ENCODE measurements around the gene COL4A2.
"Not testable (repeated sequence)": the region's sequence is repeated elsewhere in the genome, so short reads cannot be mapped to it uniquely, and the experiment has no call there.

Gene COL4A2

DNA sequence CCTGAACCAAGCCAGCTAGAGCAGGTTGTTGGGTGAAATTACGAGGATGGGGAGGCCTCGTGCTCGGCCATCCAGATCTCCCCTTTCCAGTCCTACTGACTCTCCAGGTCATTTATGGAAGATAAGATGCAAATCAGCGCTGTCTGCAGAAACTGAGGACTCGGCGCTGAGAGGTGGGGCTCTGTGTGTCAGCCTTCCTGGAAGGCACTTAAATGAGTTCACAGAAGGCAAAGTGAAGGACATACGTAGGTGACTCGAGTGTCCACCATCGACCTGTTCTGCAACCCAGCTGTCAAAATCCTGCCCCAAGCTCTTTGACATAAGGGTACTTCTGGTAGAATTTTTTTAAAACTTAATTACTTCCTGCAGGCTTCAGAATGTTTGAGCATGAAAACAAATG lies 168.0 kb downstream of the COL4A2 start:
- DNase-seq (ENCODE audit: low read depth) = no peak

DNA sequence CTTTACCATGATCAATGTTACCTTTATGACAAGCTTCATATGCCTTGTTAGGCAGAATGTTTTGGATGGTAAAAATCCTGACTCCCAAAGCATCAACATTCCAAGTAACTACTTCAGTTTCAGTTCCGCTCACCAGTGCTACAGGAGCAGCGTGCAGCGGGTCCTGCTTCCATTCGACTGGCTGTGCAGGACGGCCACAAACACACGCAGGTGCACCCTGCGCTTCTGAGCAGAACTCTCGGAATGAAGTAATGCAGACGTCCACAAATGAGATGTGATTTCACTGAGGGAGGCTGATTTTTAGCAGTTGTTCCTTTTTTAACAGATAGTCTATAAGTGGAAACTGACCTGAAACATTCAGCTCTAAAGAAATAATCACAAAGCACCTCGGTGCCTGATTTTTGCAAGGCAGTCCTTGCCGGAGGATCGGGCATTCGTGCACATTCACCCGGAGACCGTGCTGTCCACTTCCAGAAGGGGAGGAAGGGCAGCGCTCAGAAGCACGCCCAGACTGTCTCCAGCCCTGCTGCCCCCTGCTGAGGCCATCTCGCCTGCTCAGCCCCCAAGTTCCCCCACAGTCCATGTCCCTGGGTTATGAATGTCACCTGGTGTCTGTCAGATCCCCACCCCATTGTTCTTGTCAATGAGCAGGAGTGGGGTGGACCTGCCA lies 168.6 kb downstream of the COL4A2 start:
- DNase-seq (ENCODE audit: low read depth) = no peak

- no peak for DNase-seq (ENCODE audit: low read depth)
These were observed 169.1 kb downstream of the COL4A2 start for GRCh38 chr13:110476220-110476617.

DNA sequence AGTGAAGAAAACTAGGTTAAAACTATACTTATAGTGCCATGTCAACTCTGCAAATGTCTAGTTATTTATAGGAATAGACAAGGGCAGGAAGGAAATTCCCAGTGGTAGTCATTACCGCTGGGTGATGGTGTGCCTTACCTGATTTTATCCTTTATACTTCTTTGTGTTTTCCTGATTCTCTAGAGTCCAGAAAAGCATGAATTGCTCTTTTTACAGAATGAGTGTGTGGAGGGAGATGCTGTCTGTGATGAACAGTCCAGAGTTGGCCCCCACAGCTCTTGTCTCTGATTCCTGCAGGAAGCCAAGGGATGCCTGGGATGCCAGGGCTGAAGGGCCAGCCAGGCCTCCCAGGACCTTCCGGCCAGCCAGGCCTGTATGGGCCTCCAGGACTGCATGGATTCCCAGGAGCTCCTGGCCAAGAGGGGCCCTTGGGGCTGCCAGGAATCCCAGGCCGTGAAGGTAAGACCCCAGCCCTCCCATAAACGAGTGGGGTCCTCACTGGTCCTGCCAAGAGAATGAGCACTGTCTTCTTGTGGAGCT lies 170.7 kb downstream of the COL4A2 start:
- DNase-seq (ENCODE audit: low read depth) = no peak

DNA sequence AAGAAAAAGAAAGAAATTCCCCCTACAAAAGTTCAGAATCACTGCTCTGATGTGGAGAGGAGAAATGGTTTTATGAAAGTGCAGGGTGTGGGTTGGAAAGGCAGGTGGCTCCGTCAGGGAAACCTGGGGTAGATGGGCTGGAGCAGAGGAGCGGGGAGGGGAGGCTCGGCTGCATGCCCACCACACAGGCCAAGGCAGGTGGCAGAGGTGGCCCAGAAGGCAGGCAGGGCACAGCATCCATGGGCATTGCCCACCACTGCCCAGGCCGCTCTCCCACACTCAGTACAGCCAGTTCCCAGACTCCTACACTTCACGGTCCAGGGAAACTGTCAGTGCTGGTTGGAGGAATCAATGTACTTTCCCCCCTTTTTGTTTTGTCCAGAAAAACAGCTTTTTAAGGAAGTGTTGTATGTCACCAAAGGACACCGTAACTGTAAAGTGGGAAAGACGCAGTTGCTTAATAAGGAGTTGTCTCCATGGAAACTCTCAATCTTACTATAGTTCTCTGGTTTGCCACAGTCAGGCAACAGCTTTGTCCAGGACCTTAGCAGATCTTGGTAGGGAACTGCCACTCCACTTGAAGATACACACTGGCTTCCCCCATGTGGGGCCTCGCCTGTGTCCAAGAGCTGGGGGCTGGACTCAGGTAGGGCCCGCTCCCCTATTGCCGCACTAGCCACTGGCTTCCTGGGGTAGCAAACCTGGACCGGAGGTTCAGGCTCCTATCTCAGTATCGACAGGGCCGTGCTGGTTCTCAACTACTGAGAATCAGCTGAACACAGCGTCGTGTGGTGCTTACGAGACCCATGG lies 171.5 kb downstream of the COL4A2 start:
- no peak for DNase-seq (ENCODE audit: low read depth)

GRCh38 chr13:110479215-110479545 lies 172.1 kb downstream of the COL4A2 start:
- no peak for DNase-seq (ENCODE audit: low read depth)

DNA sequence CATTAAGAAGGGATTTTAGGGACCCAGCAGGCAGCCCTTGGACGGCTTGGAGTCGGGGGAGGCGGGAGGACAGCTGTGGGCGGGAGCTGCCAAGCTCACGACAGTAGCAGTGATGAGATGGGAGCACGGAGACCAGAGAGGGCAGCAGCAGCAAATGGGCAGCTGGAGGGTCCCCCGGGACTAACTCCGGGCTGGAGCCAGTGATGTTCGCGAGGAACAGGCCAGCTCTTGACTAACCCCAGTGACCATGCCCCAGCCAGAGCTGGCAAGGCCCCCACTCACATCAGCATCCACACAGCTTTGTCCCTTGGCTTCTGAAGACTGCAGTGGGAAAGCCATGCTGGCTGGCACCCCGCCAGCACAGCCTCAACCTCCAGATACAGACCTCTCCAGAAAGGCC lies 172.6 kb downstream of the COL4A2 start:
- no peak for DNase-seq (ENCODE audit: low read depth)

- no peak for DNase-seq (ENCODE audit: low read depth)
These were observed 173.1 kb downstream of the COL4A2 start for GRCh38 chr13:110480161-110480560.

DNA sequence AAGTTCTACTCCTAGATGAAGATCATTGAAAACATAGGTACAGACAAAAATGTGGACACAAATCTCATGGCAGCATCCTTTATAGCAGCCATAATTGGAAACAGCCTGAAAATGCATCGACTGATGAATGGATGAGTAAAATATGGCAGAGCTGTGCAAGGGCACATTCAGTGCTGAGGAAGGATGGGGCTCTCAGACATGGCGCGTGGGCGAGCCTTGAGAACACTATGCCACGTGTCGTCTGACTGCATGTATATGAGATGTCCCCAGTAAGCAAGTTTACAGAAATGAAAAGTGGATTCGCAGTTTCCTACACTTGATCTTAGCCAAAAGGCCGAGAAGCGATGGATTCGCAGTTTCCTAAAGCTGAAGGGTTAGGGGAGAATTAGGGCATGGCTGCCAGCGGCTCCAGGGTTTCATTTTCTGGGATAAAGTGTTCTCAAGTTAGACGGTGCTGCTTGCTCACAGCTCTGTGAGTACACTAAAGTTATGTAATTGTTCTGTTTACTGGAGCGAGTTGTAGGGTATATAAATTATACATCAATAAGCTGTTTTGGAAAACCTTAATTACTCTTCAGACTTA lies 176.4 kb downstream of the COL4A2 start:
- no peak for DNase-seq (ENCODE audit: low read depth)

DNA sequence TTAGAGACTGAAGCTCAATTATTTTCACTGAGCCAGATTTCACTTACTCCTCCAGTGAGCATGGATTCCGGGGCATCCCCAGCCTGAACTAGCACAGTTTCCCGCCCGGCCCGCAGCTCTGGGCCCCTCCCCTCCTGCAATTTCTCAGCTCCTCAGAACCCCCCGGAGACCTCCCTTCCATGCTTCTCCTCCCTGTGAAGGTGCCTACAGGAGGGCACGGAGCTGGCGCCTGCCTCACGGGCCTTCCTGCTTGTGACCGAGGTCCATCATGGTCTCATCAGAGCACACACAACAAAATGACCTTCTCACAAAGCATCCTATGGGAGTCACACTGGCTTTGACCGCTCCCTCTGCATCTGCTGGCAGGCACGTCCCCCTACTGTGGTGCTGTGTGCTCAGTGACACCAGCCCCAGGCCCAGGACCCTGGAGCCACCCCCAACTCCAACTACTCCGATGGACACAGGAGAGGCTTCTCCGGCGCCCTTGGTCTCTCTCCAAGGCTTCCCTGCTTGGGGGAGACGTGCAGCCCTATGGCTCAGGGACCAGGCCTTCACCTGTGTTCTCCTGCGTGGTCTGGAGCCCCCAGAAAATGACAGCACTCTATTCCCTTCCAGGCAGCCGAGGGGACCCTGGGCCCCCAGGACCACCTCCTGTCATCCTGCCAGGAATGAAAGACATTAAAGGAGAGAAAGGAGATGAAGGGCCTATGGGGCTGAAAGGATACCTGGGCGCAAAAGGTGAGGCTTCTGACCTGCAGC lies 177.4 kb downstream of the COL4A2 start:
- no peak for DNase-seq (ENCODE audit: low read depth)

DNA sequence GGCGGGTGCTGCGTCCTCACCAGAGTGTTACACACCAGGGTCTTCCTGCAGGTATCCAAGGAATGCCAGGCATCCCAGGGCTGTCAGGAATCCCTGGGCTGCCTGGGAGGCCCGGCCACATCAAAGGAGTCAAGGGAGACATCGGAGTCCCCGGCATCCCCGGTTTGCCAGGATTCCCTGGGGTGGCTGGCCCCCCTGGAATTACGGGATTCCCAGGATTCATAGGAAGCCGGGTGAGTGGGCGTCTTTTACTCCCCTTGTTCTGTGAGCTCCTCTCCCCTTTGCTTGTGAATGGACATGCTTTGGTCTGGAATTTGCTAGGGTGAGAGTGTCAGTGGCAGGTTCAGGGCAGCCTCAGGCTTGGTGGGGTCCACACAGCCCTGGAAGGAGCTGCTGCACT lies 178.5 kb downstream of the COL4A2 start:
- no peak for DNase-seq (ENCODE audit: low read depth)

- DNase-seq (ENCODE audit: low read depth) = no peak
These were observed 179.1 kb downstream of the COL4A2 start for GRCh38 chr13:110486061-110486715.

GRCh38 chr13:110486880-110487279 lies 179.8 kb downstream of the COL4A2 start:
- not testable (repeated sequence) for DNase-seq (ENCODE audit: low read depth)

DNA sequence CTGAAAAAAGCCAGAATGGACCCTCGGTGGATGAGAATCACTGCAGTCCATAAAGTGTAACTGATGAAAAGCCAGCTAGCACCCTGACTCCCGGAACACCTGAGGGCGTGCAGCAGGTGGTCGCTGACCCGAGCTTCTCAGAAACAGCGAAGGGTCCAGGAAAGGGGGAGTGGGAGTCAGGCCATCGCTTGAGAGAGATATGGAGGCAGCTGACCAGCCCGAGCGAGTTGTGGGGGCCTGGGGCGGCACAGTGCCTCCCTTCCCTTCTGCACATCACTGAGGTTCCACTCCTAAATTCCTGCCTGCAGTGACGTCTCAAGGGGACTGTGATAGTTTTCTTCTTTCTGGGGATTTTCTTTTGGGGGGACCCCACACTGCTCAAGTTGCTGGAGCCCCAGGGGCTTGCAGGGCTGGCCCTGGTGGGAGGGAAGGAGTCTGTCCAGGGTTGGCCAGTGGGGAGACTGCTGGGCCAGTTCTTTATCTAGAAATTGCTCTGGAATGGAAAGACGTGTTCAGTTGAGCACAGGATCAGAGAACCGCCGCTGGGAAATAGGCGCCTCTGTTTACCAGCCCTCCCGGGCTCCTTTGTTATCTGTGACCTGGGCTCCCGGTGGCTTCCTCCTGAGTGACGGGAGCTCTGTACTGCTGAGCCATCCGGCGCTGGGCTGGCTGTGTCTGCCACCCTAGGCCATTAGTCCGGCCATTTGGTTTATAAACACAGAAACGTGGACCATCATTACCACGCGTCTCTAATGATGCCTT lies 183.1 kb downstream of the COL4A2 start:
- DNase-seq (ENCODE audit: low read depth) = no peak

- no peak for DNase-seq (ENCODE audit: low read depth)
These were observed 185.0 kb downstream of the COL4A2 start for GRCh38 chr13:110491869-110492678.

- DNase-seq (ENCODE audit: low read depth) = no peak
These were observed 185.9 kb downstream of the COL4A2 start for GRCh38 chr13:110492679-110493593.

DNA sequence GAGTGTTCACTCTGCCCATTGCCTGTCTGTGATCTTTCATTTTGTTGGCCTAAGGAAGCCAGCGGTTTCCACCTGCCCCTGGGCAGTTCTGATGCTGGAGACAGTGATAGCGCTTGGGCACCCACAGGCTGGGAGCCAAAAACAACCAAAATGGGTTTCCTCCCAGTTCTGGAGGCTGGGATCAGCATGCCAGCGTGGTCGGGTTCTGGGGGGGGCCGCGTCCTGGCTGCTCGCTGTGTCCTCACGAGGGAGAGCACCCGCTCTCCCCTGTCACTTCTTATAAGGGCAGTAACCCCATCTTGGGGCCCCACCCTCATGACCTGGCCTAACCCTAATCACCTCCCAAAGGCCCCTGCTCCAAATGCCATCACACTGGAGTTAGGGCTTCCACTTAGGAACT lies 186.5 kb downstream of the COL4A2 start:
- no peak for DNase-seq (ENCODE audit: low read depth)

GRCh38 chr13:110495376-110495775 lies 188.3 kb downstream of the COL4A2 start:
- no peak for DNase-seq (ENCODE audit: low read depth)

GRCh38 chr13:110495881-110496280 lies 188.8 kb downstream of the COL4A2 start:
- no peak for DNase-seq (ENCODE audit: low read depth)
